Psoas muscle (tissue), 8 donors: Measurements from ENCODE around the gene PAFAH2. TPM values are rescaled to one million over a fixed set of nuclear protein-coding genes. Genes with fewer than 3 reads are reported as not detected.

Experiments used
- ATAC-seq, 4 donors: fragments of 200-7000 bp; cut with Tn5 transposase; one replicate each; pipeline ENCODE4 v1.9.1; 2020; ENCODE audit warnings: moderate library complexity in 3 of 4, mild to moderate bottlenecking in 2 of 4
- DNase-seq, 2 donors: peaks; one replicate each; pipeline ENCODE4 v3.0.0-alpha.2; 2020
- H3K27ac ChIP-seq: fragments of 200-600 bp; one replicate; pipeline ENCODE4 v1.8.0; 2022
- H3K27me3 ChIP-seq, 3 donors: fragments of 200-600 bp in 1 of 3; one replicate each; pipeline versions ENCODE4 v1.6.1 to v1.8.0; 2013 to 2022; ENCODE audit warnings: low read length in 2 of 3, mild to moderate bottlenecking in 2 of 3, moderate library complexity in 1 of 3; ENCODE audit not compliant: insufficient read depth in 3 of 3
- H3K36me3 ChIP-seq, 2 donors: fragments of 200-600 bp in 1 of 2; one replicate each; pipeline versions ENCODE4 v1.6.1 to v1.8.0; 2013 to 2022; ENCODE audit warnings: low read depth in 1 of 2, mild to moderate bottlenecking in 1 of 2, moderate library complexity in 1 of 2; ENCODE audit not compliant: insufficient read depth in 1 of 2
- H3K4me1 ChIP-seq: fragments of 200-600 bp; one replicate; pipeline ENCODE4 v1.8.0; 2022
- H3K4me3 ChIP-seq: fragments of 200-600 bp; one replicate; pipeline ENCODE4 v1.8.0; 2022; ENCODE audit warnings: mild to moderate bottlenecking
- H3K9me3 ChIP-seq: fragments of 200-600 bp; one replicate; pipeline ENCODE4 v1.8.0; 2022
- CTCF ChIP-seq: fragments of 200-600 bp; IDR thresholded peaks from one replicate; pipeline ENCODE4 v1.8.0; 2022; ENCODE audit warnings: antibody characterized with exemption
- WGBS, 3 donors: extraction: QIAGEN DNeasy Blood & Tissue Kit; methylation state at CpG; one replicate each; pipeline versions ENCODE4 v1.1.6 to v1.1.7; 2013; 5-methylcytosine and 5-hydroxymethylcytosine counted together
- intact Hi-C, 2 donors: fragments of 100-400 bp; cut with DNase I; formaldehyde crosslinking; loops; one replicate each; pipeline versions ENCODE4 v1.11.0 to v1.14.2; 2022
- polyA plus RNA-seq, 3 donors: library from polyadenylated mRNA; stranded (reverse); fragments of 200-250 nt; gene quantifications; one replicate each; pipeline ENCODE4 v1.2.3, GENCODE V29; 2013
- total RNA-seq, 4 donors: library from RNA; stranded (reverse); fragmentation: NEBNext Ultra II Directional in 2 of 4; extraction: Animal tissue kit (Norgen Biotek cat#: 25700) in 2 of 4; gene quantifications; one replicate each; pipeline versions ENCODE4 v1.2.1 to v1.2.4, GENCODE V29; 2021 to 2023
- donor health status: healthy with polysubstance abuse.
- donor health status: DM: no; HTN: no; CAD: no; lungs with moderate emphysema.
- donor health status: Bipolar disorder and iron deficiency.
- donor health status: healthy.
- donor health status: DM: yes; HTN: yes; CAD: no.
- donor health status: DM: no; HTN: no; CAD: no.
- donor health status: DM: no; HTN: no; CAD: no.
- donor health status: DM: yes; HTN: yes; CAD: no.

PAFAH2 gene
- total and polyA plus RNA-seq, 7 donors, result 5.1 to 30.1 (median 11.3) TPM

DNA sequence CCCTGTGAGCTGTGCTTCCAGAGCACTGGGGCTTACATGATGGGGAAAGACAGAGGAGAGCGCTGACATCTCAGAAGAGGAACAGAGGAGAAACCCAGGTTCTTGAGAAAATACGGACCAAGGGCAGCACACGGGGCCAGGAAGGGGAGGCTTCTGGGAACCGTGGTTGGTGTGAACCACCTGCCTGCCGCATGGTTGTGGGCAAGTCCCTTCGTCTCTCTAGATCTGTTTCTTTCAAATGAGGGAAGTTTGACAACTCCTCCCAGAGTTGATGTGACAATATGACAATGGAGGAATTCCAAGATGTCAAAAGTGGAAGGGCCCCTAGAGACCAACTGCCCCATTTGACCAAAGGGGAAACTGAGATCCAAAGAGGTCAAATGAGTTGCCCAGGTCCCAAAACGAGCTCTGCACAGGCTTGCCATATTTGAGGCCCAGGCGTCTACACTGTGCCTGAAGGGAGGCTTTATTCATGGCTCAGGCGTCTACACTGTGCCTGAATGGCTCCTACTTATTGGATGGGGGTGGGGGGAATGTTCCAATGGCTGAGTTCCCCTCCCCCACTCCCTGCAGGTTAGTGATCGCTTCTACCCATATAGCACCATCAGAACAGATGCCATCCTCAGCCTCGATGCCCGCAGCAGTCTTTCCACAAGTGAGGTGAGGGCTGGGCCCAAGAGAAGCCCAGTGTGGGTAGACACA, 34.9 kb upstream of the PAFAH2 start:
- H3K27ac ChIP-seq, result no peak overlapping the region
- no peaks in the 10 kb centered on the region for H3K9me3 ChIP-seq
- H3K27me3 ChIP-seq, result no peaks in the 10 kb centered on the region
- no peak overlapping the region for H3K4me3 ChIP-seq
- ATAC-seq (no peak), DNase-seq (peak in 1 of 2 donors; percentile 40)
- no peaks in the 10 kb centered on the region for H3K36me3 ChIP-seq
- WGBS, 3 donors, result 82 to 84% (median 84%) methylated on average over 12 of the region's 12 CpGs
- H3K4me1 ChIP-seq, result peaks cover 20% of the 10 kb centered on the region
- intact Hi-C loops, result no loop called here
- TF ChIP-seq CTCF, result no peak

- Histone ChIP-seq H3K4me3 (no peak overlapping the region), H3K36me3 (no peaks in the 10 kb centered on the region), H3K27ac (no peak overlapping the region), H3K4me1 (peaks cover 9% of the 10 kb centered on the region), H3K9me3 (no peaks in the 10 kb centered on the region), H3K27me3 (no peaks in the 10 kb centered on the region)
- no peak for TF ChIP-seq CTCF
- no peak for ATAC-seq
- WGBS, 3 donors, result 67 to 72% (median 69%) methylated on average over 3 of the region's 3 CpGs
- no peak for DNase-seq
- intact Hi-C loops, result no loop called here
Measured at GRCh38 chr1:26031611-26032220, 33.9 kb upstream of the PAFAH2 start.

- no peak for ATAC-seq
- Histone ChIP-seq H3K4me1 (peaks cover 8% of the 10 kb centered on the region), H3K27ac (no peak overlapping the region), H3K4me3 (no peak overlapping the region), H3K27me3 (no peaks in the 10 kb centered on the region), H3K9me3 (no peaks in the 10 kb centered on the region), H3K36me3 (no peaks in the 10 kb centered on the region)
- intact Hi-C loops, result no loop called here
- DNase-seq, result peak in 1 of 2 donors; percentile 28
- WGBS, 3 donors, result 86 to 88% (median 87%) methylated on average over 4 of the region's 4 CpGs
- no peak for TF ChIP-seq CTCF
Measured at GRCh38 chr1:26031196-26031595, 33.3 kb upstream of the PAFAH2 start.

DNA sequence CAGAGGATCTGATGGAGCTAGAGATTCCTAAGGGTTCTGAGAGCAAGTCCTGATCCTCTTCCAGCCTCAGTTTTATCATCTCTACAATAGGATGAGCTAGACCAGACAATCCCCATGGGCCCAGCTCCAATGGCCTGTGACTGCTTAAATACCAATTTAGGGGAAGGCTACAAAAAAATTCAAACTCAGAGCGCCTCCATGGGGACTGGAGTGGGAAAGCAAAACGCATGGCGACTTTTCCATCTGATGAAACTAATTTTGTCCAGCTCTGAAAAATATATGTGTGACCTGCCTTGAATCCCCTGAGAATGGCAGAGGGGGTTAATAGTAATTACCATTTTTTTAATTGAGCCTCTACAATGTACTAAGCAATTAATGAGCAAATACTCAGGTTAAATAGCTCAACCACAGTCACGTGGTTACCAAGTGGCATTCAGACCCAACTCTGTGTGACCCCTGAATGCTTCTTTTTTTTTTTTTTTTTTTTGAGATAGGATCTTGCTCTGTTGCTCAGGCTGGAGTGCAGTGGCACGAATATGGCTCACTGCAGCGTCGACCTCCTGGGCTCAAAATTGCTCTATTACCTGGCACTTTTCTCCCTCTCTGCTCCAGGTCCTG, 32.1 kb upstream of the PAFAH2 start:
- Histone ChIP-seq H3K36me3 (no peaks in the 10 kb centered on the region), H3K27me3 (no peaks in the 10 kb centered on the region), H3K27ac (no peak overlapping the region), H3K4me1 (peaks cover 8% of the 10 kb centered on the region), H3K4me3 (no peak overlapping the region), H3K9me3 (no peaks in the 10 kb centered on the region)
- intact Hi-C loops, result no loop called here
- TF ChIP-seq CTCF, result no peak
- ATAC-seq (no peak), DNase-seq (no peak)
- WGBS, 3 donors, result 84 to 91% (median 85%) methylated on average over 7 of the region's 7 CpGs
